Stimulated activated naive CD4-positive, alpha-beta T cell (primary cell): ENCODE data around the gene KITLG.
"Not testable (repeated sequence)": the region's sequence is repeated elsewhere in the genome, so short reads cannot be mapped to it uniquely, and the experiment has no call there.

Source experiments
- DNase-seq, 6 experiments: peaks; one replicate each; lab custom pipeline; 2025; lab: John Stamatoyannopoulos, UW

The KITLG gene

GRCh38 chr12:88496429-88496828 lies 83.8 kb downstream of the KITLG start:
- DNase-seq = no peak

- DNase-seq = no peak
These were observed 85.2 kb downstream of the KITLG start for GRCh38 chr12:88495031-88495430.

GRCh38 chr12:88494520-88494919 lies 85.8 kb downstream of the KITLG start:
- DNase-seq = no peak

DNA sequence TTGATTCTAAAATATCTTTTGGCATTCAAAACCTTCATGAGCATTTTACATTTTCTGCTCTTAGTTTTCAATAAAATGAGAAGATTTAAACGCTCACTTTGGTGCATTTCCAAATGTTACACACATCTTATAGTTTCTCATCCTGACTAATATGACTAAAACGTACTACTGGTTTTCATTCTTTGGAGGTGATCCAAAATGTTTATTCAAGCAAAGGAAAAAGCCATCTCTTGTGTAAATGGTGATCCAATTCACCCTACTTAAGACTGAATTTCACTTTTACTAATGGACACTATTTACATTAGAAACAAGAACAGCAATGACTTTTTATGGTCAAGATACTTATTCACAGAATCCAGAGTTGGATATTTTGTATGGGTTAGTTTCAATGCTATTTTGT lies 86.6 kb downstream of the KITLG start:
- no peak for DNase-seq

- no peak for DNase-seq
These were observed 89.8 kb downstream of the KITLG start for GRCh38 chr12:88490425-88490824.

DNA sequence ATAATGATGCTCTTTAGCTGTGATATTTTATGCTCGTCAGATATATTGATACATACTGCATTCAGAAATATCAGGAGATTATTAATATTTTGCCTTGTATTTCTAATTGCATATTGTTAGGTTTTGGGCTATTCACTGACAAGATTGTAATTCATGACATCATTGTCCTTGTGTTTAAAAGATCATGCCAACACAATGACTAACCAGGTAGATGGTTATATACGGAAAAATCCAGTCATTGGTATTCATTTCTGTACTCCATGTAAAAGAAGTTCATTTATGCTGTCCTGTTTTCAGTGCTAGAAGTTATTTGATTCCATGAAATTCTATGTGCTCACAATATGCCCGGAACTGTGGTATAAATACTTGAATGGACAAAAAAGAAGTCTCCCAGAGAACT lies 107.5 kb downstream of the KITLG start:
- no peak for DNase-seq

GRCh38 chr12:88472248-88472647 lies 108.0 kb downstream of the KITLG start:
- no peak for DNase-seq

- no peak for DNase-seq
These were observed 108.8 kb downstream of the KITLG start for GRCh38 chr12:88471331-88472045.

GRCh38 chr12:88469154-88469553 lies 111.1 kb downstream of the KITLG start:
- DNase-seq = no peak

DNA sequence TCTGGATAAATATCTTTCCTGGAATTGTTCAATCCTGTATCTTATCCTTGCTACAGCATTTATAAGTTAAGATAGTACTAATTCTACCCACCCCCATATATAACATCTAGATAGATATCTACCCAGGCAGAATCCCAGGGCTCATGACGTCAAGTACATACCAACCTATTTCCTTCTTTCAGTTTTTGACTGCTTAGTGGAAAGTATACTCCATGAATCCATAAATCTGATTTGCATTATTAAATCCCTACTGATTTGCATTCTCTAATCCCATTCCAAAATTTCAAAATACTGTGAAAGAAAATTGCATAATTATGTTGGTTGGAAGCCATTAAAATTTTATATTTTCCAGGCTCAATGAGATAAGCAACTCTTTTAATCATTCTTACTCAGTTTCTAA lies 111.7 kb downstream of the KITLG start:
- no peak for DNase-seq

GRCh38 chr12:88466708-88467107 lies 113.6 kb downstream of the KITLG start:
- DNase-seq = not testable (repeated sequence)

- no peak for DNase-seq
These were observed 121.9 kb downstream of the KITLG start for GRCh38 chr12:88458327-88458726.

DNA sequence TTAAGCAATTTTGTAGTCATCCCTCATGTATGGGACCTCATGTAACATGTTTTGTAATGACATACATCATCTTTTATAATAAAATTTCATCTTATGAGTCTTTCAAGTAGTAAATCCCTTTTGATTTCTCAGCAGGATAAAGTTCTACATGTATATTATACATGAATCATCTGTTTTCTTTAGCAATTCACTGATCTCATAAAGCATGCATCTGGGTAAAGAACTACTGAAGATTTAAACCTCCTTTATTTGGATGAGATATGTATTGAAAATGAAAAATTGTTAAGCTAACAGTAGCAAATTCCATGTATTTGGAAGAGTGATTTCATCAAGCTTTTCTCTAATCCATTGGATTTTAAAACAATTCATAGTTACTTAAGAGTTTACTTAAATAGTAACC lies 126.9 kb downstream of the KITLG start:
- DNase-seq = no peak

DNA sequence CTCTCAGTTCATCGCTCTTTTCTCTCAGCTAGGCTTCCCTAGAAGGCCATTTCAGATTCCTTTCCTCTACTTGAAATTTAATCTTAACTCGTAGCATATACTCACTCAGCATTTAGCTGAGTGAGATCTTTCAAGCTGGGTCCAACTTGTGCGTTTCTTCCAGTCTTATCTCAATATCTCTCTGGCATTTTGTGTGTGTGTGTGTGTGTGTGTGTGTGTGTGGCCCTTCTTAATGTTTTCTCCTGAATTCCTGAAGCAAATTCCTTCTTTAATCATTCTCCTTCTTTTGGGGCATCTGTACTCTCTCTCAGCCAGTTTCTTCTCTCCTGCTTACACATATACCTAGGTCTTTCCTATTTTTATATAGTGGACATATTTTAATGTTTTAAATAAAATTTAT lies 129.1 kb downstream of the KITLG start:
- DNase-seq = no peak

DNA sequence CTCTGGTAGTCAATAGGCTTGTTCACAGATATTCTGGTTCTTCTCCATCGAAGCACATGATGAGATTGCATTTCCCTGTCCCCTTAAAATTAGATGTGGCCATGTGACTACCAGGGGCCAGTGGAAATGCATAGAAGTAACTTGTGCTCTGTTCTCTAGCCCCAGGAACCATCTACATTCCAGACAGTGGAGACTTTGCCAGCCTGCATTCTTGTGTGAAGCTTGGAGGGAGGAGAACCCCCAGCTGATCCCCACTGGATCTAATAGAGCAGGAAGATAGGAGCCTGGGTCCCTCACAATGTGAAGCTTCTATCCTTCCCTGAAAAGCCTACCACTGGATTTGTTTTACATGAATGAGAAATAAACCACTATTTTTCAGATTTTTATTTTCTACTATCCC lies 130.1 kb downstream of the KITLG start:
- no peak for DNase-seq

DNA sequence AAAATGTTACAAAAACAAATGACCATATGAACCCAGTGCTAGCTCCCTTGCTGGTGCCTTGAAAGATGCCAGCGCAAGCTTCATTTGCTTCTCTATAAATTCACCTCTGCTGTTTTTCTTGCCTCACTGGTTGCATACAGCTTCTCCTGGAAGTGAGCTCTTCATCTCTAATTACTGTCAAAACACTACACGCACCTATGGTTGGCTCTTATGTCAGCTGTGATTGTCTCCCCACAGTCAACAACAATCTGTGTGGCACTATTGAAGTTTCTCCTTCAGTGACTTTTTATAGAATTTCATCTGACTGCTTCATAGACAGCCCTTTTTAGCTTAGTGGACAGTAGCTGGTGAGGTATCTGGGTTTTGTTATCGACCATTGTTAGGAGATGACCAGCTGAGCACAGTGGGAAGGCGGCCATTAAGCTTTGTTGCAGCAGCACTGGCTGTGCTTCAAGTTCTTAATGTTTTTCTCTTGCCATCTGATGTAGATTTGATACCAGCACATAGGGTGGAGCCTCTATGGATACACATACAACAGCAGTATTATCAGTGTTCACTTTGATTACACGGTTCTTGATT lies 131.8 kb downstream of the KITLG start:
- DNase-seq = no peak

- no peak for DNase-seq
These were observed 134.4 kb downstream of the KITLG start for GRCh38 chr12:88445705-88446394.

- DNase-seq = no peak
These were observed 135.8 kb downstream of the KITLG start for GRCh38 chr12:88444481-88444880.
